ENCODE data around the gene DNAJC3.
"Not testable (repeated sequence)": the region's sequence is repeated elsewhere in the genome, so short reads cannot be mapped to it uniquely, and the experiment has no call there.

Gene DNAJC3, protein sequence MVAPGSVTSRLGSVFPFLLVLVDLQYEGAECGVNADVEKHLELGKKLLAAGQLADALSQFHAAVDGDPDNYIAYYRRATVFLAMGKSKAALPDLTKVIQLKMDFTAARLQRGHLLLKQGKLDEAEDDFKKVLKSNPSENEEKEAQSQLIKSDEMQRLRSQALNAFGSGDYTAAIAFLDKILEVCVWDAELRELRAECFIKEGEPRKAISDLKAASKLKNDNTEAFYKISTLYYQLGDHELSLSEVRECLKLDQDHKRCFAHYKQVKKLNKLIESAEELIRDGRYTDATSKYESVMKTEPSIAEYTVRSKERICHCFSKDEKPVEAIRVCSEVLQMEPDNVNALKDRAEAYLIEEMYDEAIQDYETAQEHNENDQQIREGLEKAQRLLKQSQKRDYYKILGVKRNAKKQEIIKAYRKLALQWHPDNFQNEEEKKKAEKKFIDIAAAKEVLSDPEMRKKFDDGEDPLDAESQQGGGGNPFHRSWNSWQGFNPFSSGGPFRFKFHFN

DNA sequence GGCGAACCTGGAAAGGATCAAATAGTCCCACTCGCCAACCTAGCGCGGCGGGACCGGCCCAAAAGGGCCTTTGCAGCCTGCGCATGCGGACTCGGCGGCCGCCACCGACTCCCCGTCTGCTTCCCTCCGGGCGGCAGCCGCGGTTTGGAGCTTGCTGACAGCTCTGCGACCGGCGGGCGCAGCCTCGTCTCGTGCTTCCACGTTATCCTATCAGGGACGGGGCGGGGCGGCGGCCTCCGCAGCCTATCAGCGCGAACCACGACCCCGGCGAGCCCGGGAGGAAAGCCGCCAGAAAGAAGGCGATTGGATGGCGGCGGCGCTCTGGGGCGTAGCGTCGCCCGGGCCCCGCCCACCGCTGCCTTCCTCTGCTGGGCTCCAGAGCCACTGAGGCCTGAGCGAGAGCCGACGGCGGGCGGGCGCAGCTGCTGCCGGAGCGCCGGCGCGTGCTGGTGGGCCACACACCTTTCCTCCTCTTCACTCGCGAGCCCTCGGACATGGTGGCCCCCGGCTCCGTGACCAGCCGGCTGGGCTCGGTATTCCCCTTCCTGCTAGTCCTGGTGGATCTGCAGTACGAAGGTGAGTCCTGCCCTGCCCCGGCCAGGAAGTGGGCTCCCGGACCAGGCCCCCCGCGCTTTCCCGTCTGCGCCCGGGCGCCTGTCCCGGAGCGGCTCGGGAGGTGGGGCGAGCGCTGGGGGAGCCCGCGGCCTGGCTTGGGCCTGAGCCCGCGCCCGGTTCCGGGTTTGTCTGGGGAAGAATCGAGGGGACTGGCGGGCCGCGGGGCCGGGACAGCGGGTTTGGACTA lies at the start of gene DNAJC3:
DNAJC3 (plus strand) TSS at position 378 of the 802 bp plus-strand sequence; CDS start at position 495, 117 bp downstream.
- DNase-seq, result peak; percentile 97

DNA sequence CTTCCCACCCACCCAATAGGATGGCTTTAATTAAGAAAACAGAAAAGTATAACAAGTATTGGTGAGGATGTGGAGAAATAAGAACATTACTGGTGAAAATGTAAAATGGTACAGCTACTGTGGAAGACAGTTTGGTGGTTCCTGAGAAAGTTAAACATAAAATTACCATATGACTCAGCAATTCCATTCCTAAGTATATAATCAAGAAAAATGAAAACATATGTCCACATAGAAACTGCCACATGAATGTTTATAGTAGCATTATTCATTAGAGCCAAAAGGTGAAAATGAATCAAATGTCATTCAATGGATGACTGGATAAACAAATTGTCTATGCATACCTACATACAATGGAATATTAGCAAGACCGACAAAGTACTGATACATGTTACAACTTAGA lies 49.3 kb upstream of the DNAJC3 start:
- DNase-seq, result no peak

DNA sequence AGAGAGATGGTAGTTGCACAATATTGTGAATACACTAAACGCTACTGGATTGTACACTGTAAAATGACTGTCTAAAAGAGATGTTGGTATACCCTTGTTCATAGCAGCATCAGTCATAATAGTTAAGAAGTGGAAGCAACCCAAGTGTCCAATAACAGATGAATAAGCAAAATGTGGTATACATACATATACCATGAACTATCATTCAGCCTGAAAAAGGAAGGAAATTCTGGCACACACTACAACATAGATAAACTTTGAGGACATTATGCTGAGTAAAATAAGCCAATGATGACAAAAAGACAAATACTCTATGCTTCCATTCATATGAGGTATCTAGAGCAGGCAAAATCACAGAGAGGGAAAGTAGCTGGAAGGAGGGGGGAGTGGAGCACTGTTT lies 48.5 kb upstream of the DNAJC3 start:
- DNase-seq, result no peak

DNA sequence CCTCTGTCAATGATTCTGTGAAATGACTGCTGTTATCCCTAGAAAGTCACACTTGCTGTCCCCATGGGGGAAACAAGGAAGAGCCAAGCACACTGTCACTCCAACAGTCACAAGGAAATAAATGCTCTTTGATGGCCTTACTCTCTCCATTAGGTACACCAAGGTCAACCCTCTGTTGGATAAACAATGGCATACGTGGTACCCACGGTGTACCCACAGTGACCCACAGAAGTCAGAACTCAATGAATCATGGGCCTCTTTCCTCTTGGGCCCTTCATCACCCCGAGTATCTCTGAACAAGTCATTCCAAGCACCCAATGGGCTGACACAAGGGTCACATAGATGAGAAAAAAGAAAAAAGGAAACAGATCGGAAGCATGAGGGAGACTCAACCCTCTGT lies 47.9 kb upstream of the DNAJC3 start:
- no peak for DNase-seq

DNA sequence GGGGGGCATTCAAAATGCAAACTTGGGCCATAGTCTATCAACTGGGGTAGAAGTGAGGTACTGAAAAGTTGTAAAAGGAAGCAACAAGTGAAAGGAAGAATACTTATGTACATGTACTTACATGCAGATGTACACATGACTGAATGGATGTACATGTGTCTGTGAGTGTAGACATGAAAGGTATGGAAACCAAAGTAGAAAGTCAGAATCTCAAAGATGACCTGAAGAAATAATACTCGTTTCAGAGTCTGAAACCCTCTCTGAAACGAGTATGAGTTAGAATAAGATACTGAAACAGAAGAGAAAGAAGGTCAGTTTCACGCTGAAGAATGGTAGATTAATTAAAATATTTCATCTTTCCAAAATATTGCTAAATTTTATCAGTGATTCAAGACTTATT lies 46.3 kb upstream of the DNAJC3 start:
- DNase-seq, result no peak

DNA sequence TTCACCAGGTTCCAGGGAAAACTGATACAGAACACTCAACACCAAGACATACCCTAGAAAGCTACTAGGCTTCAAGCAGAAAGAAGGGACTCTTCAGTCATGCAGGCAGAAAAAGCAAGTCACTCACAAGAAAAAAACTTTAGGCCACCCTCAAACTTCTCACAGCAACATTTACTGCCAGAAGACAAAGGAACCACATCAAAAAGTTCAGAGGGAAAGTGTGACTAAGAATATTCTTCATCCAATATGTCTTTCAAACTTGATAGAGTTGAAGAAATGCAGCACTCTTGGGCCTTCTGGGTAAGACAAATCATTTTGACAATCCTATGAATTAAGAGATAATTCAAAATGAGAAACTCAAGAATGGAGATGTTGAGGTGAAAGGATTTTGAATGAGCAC lies 40.1 kb upstream of the DNAJC3 start:
- DNase-seq, result no peak

DNA sequence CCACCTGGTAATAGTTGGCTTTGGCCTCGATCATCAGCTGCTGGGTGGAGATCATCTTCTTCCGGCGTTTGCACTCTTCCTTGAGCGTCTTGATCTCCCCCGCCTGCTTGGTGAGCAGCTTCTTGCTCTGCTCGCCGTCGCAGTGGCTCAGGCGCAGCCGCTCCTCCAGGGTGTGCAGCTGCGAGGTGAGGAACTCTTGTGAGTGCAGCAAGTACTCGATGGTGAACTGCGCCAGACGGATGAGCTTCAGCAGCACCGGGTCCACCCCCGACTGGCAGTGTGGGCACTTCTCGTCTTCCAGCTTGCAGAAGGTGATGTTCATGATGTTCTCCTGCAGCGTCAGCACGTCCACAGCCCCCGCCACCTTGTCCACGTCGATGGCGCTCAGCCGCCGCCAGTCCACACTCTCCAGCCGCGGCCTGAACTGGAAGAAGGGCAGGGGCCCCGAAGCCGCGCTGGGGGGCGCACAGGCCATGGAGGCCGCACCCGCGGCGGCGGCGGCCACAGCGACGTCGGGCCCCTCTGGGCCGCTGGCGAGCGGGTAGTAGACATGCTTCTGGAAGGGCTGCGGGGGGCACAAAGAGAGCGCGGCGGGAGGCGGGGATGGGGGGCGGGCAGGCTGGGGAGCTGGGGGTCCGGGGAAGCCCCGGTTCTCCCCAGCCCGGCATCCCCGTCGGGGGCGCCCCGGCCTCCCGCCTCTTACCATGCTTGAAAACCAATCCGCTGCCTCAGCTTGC lies 35.5 kb upstream of the DNAJC3 start:
- DNase-seq, result no peak

DNA sequence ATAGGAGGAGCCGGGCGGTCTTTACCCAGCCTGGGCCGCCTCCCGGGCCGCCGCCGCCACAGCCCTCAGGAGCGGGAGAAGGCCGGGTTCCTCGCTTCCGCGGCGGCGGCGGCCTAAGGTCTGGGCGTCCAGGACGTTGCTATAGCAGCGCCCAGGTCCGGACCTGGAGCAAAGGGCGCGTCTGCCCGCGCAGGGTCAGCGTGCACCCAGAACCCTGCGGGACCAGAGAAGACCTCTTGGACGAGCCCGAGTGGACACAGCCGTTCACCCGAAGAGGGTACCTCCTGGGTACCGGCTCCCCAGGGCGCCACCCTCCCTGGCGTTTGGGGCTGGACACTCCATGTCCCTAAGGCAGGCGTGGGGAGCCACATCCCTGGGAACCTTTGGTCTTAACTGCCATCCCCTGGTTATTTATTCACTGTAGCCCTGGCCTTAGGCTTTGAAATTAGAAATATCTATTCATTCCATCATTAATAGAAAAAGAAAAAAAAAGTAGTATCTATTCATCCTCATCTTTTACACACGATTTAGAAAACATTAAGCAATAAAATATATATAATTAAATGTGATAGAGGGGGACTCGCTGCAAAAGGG lies 34.8 kb upstream of the DNAJC3 start:
- DNase-seq, result no peak

DNA sequence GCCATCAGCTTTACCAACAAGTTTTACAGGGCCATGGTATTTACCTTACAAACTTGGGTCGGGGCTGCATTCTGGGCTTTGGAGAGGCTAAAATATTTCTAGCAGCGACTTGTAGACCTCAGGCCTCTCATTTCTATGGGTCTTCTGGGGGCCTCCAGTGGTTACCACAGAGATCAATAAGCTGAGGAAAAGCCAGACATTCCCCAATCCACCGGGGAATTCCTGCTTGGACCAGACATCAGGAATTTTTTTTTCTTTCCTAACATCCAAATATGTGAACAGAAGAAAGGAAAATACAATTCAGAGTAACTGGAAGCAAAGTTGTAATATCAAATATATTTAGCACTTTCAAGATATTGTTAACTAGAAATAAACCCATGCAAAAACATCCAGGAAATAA lies 33.9 kb upstream of the DNAJC3 start:
- no peak for DNase-seq

DNA sequence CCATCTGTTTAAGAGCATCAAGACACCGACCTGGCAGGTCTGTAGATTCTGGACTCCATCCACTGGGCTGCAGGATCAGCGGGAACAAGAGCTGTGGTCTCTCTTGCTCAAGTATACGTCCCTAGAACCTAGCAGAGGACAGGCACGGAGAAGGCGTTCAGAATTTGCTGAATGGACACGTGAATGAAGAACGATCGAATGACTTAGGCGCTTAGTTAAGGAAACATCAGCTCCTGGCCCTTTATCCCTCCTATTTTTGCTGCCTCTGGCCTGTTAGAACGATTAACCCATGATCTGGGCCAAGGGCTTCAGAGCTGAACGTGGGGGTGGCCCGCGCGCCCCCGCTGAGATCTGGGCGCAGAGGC lies 33.4 kb upstream of the DNAJC3 start:
- no peak for DNase-seq

DNA sequence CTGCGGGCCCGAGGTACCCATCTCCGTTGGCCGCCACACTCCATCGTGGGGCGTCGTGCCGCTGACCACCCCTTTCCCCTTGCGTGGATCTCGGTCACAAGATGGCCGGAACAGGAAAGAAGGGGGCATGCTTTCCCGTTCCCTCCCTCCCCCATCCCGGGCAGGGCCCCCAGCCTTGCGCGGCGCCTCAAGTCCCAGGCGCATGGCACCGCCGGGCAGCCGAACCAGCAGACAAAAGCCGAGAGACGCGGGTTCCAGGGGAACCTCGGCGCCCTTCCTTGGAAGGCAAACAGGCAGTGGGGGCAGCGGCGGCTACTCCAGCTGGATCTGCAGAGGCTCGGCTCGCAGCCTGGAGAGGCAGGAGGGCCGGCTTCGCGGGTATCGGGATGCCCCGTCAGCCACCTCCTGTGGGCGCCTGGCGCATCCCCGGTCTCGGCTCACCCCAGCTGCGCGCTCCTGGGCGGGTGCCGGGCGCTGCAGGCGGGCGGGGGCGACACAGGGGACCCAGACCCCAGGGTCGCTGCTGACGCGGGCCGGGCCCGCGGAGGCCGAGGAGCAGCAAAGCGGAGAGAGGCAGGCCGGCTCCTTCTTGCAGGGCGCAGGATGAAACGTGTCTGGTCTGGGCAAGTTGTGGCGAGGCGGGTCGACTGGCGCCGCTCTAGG lies 32.9 kb upstream of the DNAJC3 start:
- no peak for DNase-seq

DNA sequence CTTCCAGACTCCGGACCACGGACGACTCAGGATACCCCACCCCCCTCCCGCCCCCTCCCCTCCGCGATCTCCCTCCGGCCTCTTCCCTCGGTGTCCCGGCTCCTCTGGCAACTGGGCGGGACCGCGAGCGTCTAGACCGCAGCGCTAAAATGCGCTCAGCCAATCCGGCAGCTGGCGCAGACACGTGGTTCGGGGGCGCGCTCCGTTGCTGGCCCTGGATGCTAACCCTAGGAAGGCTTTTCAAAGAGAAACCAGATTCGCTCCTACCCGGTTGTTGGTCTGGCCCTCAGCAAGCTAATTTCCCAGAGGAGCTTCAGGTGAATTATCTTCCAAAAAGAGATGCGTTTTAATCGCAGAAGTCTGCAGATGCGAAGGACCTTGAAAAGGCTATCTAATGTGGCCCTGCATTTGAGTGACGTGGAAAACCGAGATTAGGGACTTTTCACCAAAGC lies 32.3 kb upstream of the DNAJC3 start, which contains the start of gene DZIP1:
DZIP1 (minus strand) TSS at position 106 of the 452 bp plus-strand sequence. CDS start 2,677 bp downstream, outside the sequence.
- DNase-seq, result no peak

DNA sequence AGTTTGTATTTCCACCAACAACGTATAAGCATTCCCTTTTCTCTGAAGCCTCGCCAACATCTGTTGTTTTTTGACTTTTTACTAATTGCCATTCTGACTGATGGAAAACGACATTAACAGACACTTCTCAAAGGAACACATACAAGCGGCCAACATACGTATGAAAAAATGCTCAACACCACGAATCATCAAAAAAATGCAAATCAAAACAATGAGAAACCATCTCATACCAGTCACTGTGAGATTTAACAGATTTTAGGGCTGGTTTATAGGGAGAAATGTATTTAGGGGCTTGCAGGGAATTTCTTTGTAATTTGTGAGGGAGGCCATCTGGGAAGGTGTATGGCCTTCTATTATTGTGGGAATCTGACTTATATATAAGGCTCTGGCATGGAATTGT lies 29.6 kb upstream of the DNAJC3 start:
- DNase-seq, result no peak

DNA sequence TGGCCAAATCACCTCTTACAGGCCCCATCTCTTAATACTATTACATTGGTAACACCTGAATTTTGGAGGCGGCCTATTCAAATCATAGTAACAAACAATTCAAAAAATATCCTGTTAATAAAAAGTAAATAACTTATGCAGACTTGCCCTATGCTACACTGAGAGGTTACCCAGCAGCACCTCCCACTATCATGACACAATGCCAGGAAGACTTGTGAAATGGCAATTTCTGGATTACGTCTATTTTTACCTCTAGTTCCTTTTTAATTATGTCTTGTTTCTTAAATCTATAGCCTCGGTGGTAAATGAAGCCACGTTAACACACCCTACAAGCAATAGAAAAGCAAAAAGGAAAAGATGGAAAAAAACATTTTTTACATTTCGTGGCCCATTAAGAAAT lies 26.2 kb upstream of the DNAJC3 start:
- DNase-seq, result no peak

DNA sequence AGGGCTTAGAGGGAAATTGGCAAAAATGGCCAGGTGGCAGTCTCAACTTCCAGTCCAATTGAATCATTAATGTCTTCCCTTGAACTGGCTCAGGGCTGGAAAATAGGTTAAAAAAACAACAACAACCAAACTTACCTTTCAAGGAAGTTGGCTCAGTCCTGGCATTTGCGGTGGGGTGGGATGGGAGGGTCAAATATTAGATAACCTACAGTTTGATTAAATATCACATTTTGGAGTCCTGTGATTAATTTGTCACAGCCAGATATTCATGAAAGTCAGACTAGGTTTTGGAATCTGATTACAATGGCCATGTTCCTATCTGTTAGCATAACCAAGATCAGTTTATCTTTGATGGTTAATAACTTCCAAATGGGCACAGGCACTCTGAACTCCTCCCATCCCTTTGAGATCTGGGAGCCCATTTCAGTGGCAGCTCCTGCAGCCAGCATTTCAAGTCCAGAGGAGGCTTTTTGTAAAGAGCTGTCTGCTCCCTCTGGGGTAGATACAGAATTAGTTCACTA lies 24.6 kb upstream of the DNAJC3 start:
- DNase-seq, result no peak

DNA sequence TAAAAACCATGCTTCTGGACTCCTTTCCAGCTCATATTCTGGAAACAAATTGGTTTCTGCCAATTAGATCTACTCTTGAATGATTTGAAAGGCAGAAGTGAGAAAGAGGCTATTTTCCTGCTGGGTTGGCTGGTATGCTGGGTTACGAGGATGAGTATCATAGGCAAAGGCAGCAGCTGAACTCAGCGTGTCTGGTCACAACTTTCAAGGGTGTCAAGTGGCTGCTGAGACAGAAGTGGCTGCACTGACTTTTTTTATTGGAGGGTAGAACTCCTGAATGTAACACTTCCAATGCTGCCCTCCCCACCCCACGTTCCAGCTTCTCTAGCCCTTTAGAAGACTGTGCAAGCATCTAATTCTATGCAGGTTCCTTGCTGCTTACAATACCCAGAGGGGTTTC lies 24.1 kb upstream of the DNAJC3 start:
- no peak for DNase-seq

DNA sequence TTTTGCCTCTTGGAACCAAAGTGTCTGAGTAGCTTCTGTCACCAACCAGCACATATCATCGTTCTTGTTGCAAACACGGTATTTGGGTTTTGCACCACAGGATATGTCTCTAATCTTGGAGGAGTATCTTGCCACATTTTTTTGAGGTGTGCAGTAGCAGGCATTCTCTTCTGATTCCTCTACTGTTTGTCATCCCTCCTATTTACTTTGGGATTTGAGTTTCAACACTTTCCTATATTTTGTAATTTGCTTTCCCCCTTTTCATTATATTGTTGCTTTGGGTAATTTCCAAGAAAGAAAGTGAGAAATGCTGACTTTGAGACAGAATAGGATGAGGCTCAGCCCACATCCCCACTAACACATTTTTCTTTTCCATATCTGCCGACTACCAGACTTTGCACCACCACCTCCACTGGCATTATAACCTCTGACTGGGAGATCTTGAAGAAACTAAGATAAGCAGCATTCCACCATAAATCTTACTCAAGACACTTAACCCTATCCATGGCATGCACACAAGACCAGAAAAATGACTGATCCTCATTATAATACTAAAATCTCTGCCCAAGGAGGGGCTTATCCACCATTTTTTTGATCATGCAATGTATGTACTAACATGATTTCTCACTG lies 20.4 kb upstream of the DNAJC3 start:
- DNase-seq, result no peak

DNA sequence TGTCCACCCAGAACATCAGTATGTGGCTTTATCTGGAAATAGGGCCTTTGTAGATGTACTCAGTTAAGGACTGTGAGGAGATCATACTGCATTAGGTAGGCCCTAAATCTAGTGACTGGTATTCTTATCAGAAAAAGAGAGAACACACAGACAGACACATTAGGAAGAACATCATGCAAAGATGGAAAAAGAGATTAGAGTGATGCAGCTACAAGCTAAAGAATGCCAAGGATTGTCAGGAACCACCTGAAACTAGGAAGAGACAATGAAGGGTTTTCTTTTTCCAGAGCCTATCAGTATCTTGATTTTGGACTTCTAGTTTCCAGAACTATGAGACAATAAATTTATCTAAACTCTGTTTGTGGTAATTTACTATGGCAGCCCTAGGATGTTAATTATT lies 17.4 kb upstream of the DNAJC3 start:
- DNase-seq, result no peak

DNA sequence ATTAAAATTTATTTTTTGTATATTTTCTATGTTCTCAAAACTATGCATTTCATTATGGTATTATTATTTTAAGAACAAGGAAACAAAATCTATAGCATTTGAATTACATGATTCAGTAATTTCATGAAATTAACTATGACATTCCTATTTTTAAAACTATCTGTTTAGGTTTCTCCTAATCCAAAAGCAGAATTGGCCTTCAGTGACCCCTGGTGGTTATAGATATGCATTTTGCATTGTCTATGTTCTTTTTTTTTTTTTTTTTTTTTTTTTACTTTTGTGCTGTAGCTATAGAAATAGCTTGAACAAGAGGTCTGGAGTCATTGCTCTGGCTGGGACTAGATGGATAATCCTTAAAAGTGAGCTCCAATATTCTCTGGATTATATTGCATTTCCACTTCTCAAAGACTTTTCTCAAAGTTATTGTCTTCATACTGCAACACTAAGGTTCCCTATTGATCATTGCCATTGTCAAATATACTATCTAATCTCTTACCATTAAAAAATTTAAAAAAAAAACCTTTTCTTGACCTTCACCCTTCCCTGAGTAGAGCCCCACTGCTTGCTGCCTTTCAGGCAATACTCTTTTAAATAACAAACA lies 15.9 kb upstream of the DNAJC3 start:
- DNase-seq, result no peak

DNA sequence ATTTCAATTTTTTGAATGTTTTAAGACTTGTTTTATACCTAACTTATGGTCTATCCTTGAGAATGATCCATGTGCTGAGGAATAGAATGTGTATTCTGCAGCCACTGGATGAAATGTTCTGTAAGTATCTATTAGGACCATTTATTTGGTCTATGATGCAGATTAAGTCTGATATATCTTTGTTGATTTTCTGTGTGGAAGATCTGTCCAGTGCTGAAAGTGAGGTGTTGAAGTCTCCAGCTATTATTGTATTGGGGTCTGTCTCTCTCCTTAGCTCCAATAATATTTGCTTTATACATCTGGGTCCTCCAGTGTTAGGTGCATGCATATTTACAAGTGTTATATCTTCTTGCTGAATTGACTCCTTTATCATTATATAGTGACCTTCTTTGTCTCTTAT lies 9.7 kb upstream of the DNAJC3 start:
- not testable (repeated sequence) for DNase-seq

DNA sequence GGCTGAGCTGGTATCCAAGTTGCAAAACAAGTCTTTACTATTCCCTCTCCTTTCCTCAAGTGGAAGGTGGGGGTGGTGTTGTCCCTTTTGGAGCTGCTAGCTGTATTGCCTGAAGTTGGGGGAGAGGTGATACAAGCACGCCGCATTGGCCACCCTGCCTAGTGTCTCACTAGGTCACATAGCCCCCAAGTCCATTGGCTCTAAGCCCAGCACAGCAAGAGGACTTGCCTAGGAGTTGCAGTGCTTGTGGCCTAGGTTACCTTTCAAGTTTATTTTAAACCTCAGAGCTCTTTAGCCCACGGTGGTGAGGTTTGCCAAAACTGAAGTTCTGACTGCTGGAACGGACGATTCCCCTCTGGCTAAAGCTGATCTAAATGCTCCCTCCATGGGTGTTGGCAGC lies 5.3 kb upstream of the DNAJC3 start:
- DNase-seq, result no peak
